Head of caudate nucleus (tissue), 42 donors: ENCODE data around the gene TTLL9.
A peak's percentile ranks its signal among the peaks of the same experiment; 100 is the strongest.
"Not testable (repeated sequence)": the region's sequence is repeated elsewhere in the genome, so short reads cannot be mapped to it uniquely, and the experiment has no call there.

Experiments
- DNase-seq, 42 donors: peaks; one replicate each; pipeline versions ENCODE4 v3.0.0 to v3.0.0-alpha.2; 2020 to 2021; ENCODE audit warnings: mixed read lengths in 7 of 42
- intact Hi-C: fragments of 100-400 bp; cut with DNase I; formaldehyde crosslinking; loops from one replicate; pipeline ENCODE4 v1.15.0; 2022

TTLL9 gene

DNA sequence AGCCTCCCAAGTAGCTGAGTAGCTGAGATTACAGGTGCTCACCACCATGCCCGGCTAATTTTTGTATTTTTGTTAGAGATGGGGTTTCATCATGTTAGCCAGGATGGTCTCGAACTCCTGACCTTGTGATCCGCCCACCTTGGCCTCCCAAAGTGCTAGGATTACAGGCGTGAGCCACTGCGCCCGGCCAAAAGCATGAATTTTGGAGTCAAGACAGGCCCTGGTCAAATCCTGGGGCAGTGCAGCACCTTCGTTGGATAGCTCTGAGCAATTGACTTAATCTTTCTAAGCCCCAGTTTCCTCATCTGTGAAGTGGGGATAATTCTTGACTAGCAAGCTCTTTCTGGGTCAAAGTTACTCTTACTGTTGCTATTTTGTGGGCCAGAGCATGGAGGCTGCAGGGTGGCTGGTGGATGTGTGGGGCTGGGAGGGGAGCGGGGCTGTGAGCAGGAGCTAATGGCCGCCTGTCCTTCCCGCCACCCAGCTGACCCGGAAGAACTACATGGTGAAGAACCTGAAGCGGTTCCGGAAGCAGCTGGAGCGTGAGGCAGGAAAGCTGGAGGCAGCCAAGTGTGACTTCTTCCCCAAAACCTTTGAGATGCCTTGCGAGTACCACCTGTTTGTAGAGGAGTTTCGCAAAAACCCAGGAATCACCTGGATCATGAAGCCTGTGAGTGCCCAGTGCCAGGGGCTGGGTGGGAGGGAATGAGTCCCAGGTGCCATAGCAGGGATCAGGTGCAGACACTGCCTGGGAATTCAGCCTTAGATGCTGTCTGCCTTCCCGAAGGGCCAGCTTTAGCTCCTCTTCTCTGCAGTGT lies 39.0 kb downstream of the TTLL9 start:
- intact Hi-C loops: no loop called here

DNA sequence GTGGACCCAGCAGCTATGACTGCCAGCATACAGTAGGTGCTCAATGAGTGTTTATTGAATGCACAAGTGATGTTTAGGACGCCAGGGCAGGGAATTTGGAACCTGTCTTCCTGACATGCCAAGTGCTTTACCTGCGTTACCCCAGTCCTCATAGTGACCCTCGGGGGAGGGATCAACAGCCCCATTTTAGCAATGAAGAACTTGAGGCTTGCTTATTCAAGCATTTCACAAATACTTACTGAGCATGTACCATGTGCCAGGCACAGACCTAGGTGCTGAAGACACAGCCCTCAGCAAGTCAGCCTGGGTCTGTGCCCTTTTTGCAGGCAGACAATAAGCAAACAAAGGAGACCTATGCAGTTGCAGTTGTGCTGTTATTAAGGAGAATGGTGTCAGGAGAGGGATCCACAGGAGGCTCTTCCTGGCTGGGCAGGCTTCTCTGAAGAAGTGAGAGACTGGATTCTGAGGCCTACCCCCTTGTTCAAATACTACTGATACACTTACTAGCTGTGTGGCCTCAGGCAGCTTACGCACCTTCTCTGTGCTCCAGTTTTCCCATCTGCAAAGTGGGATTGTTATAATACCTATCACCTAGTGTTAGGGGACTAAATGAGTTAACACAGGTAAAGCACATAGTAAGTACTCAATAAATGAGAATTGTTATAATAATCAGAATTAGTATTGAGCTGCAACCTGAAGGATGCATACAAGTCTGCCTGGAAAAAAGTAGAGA lies 39.8 kb downstream of the TTLL9 start:
- DNase-seq: no peak
- intact Hi-C loops: no loop called here

More for the DNA sequence above, 39.0 kb downstream of the TTLL9 start:
- no peak for DNase-seq

DNA sequence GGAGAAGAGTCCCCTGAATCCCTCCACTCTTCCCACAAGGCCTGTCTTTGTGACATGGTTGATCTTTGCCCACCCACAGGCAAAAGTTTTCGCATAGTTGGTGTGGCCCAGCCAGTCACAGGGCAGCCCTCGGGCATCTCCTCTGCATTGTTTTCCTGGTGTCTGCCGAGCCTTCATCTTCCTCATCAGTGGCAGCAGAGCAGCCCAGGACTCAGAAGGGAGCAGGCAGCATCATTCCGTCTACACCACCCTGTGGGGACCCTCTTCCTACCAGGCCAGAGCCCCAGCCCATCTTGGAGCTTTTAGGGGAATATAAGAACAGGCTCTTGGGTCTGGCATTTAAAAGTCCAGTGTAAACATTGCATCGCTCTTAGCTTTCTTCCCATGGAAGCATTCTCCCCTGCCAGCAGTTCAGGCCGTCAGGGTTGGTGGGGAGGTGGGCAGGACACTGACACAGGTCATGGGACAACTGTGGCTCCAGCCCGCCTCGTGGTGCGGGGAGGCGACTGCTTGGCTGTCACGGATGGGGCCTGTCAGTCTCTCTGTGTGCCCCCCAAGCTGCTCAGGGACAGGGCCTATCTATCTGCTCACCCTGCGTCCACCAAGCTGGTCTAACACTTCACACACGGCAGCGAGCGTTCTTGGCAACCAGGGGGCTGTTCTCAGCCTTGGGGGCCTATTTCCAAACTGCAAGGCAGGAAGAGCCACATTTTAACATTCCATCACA lies 43.2 kb downstream of the TTLL9 start:
- DNase-seq: no peak
- intact Hi-C loops: no loop called here

DNA sequence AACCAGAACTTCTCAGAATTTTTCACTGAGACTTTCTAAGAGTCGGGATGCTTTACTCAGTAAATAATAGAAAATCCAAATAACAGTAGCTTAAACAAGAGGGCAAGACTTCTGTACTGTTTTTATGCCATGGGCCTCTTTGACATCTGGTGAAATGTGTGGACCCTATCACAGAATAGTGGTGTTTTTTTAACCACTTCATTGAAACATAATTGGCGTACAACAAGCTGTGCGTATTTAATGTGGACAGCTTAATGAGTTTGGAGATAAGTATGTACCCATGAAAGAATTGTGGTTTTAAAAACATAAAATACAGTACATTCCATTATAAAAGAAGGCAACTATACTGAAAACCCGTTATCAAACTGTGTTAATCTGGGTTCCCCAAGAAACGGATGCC lies 43.7 kb downstream of the TTLL9 start:
- intact Hi-C loops: no loop called here
- DNase-seq: no peak

DNA sequence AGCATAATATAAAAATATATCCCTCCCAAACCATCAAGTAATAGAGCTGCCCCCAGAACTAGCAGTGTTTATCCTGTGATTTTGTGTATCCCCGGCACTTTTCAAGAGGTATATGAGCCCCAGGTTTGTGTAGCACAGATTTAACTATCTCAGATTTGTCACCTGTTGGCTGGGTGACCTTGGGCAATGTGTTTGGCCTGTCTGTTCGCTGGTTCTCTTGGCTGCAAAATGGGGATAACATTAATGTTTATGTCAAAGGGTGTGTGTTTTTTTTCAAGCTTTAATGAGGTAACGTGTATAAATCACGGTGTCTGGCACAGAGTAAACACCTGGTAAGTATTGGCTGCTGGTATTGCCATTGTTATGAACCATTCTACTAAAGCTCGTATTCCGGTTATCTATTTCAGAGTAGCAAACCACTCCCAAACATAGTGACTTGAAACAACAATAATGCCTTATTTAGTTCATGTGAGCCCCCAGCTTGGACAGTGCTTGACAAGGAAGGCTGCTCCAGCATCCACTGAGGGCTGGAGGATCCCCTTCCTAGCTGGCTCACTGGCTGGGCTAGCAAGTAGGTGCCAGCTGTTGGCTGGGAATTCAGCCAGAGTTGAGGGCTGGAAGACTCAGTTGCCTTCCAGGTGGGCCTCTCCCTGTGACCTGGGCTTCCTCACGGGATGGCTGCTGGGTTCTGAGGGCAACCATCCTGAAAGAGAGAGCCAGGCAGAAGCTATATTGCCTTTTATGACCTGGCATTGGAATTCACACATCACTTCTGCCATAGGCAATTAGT lies 45.3 kb downstream of the TTLL9 start:
- DNase-seq: no peak
- intact Hi-C loops: no loop called here

DNA sequence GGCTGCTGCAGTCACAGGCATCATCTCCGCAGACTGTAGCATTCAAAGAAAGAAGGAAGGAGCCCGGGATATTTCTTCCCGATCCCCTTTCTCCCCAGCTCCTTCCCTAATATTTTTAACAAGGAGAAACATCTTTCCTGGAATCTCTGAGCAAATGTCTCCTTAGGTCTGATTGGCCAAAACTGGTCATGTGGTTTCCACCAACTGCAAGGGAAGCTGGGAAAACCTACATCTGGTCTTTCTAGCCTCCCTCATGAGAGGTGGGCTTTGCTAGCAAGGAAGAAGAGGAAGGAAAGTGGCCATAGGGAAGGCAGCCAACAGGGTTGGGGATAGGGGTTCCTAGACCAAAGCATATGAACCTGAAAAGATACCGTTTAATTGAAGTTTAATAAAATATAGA lies 46.3 kb downstream of the TTLL9 start:
- no peak for DNase-seq
- intact Hi-C loops: no loop called here

DNA sequence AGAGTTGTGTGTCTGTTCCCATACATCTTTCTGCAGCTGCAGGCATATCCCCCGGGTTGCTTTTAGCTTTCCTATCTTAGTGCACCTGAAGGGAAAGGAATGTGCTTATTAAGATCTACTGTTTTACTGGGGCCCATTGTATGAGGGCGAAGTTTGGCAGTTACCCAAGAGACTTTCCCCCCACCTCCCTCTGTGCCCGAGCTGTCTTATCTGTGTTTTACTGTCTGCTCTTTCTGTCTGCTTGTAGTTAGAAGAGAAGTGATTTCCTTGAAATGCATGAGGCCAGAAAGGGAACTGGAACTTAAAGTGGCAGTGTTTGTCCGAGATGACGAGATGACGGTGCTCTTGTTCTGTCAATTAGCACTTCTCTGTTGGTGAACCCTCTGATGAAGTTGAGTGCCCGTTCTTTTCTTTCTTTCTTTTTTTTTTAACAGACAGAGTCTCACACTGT lies 47.6 kb downstream of the TTLL9 start:
- intact Hi-C loops, DNase-seq: not testable (repeated sequence)

DNA sequence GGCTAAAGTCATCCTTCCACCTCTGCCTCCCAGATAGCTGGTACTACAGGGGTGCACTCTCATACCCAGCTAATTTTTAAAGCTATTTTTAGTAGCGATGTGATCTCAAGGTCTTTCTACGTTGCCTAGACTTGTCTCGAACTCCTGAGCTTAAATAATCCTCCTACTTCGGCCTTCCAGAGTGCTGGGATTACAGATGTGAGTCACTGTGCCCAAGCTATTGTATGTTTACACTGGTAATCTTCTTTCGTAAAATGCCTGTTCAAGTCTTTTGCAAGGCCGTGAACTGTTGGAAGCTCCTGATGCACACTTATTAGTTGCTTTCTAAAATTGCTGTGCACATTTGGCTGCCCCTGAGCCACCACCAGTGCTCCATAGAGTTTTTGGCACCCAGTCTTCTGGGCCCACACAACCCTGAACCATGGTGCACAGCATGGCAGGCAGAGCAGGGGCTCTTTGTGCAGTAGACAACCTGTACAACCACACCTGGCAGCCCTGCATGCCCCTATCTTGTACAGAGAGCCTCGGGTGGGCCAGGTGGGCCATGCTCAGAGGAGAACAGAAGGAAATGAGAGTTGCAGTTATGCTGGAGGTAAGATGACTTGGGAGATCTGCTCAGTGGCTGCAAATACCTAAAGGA lies 48.2 kb downstream of the TTLL9 start:
- DNase-seq: no peak
- intact Hi-C loops: no loop called here

DNA sequence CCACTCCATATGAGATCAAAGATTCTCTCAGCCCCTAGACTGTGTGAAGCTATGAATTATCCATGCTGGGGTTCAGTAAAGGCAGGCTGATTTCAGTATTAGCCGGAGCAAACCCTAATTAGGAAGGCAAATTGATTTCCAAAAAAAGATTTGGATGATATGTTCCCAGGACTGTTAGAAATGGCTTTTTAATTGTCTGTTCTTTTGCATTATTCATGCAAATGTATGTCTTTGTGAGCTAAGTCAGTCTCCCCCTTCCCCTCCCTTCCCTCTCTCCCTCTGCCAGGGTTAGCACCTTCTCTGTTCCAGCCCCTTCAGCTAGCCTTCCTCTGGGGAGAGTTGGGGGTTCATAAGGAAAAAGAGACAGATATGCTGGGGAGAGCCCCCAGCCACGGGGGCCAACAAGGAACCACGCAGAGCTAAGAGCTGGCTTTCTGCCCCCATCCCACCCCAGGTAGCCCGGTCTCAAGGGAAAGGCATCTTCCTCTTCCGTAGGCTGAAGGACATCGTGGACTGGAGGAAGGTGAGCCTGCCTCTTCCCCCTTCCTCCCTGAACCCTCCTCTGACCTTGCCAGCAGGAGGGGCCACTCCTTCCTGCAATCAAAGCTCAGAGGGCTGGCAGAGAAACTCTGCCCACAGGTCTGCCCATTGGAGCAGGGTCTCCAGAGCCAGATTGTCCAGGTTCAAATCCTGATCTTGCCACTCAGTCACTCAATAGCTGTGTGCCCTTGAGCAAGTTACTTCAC lies 49.1 kb downstream of the TTLL9 start:
- intact Hi-C loops: no loop called here
- DNase-seq: no peak

DNA sequence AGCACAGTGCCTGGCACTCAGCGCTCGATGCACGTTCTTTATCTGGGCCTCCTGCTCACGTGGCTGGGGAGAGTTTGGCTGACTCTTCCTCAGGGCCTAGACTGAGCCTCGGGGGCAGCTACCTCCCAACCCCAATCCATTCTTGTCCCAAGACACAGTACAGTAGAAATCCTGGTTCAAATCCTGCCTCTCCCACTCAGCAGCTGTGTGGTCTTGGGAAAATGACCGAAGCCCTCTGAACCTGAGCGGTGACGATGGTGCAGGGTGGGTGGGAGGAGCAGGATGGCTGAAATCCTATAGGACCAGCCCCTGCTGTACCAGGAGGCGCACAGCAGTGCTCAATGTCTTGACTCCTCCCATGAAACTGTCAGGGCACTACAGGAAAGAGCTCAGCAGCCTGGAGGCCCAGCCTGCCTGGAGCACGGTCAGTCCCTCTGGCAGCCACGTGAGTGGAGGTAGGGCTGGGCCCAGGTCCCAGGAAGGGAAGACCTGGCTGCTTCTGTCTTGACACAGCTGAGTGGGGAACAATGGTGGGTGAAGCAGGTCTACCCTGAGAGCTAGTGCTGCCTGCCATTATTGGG lies 49.9 kb downstream of the TTLL9 start:
- DNase-seq: peak in 4 of 42 donors; percentile 6 to 34 (median 20)
- intact Hi-C loops: no loop called here

DNA sequence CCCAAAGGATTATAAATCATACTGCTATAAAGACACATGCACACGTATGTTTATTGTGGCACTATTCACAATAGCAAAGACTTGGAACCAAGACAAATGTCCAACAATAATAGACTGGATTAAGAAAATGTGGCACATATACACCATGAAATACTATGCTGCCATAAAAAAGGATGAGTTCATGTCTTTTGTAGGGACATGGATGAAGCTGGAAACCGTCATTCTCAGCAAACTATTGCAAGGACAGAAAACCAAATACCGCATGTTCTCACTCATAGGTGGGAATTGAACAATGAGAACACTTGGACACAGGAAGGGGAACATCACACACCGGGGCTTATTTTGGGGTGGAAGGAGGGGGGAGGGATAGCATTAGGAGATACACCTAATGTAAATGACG lies 51.0 kb downstream of the TTLL9 start:
- intact Hi-C loops, DNase-seq: not testable (repeated sequence)

DNA sequence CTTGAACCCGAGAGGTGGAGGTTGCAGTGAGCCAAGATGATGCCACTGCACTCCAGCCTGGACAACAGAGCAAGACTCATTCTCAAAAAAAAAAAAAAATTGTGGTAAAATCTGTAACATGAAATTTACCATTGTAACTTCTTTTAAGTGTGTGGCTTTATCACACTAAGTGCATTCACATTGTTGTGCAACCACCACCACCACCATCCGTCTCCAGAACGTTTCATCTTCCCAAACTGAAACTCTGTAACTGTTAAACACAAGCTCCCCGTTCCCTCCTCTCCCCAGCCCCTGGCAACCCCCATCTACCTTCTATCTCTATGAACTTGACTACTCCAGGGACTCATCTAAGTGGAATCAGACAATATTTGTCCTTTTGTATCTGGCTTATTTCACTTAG lies 51.7 kb downstream of the TTLL9 start:
- intact Hi-C loops: no loop called here
- DNase-seq: no peak

DNA sequence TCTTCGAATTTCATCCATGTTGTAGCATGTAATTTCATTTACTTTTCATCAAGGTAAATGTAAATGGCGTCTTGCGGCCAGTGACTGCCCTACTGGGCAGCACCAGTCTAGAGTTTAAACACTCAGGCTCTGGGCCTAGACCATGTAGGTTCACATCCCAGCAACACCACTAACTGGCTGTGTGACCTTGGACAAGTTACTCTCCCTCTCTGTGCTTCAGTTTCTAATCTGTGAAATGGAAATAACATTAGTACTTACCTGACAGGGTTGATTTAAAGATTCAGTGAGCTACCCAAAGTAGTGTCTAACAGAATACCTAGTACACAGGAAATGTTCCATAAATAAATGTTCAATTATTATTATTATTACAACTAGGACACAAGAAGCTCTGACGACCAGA lies 52.2 kb downstream of the TTLL9 start:
- DNase-seq: no peak
- intact Hi-C loops: no loop called here

DNA sequence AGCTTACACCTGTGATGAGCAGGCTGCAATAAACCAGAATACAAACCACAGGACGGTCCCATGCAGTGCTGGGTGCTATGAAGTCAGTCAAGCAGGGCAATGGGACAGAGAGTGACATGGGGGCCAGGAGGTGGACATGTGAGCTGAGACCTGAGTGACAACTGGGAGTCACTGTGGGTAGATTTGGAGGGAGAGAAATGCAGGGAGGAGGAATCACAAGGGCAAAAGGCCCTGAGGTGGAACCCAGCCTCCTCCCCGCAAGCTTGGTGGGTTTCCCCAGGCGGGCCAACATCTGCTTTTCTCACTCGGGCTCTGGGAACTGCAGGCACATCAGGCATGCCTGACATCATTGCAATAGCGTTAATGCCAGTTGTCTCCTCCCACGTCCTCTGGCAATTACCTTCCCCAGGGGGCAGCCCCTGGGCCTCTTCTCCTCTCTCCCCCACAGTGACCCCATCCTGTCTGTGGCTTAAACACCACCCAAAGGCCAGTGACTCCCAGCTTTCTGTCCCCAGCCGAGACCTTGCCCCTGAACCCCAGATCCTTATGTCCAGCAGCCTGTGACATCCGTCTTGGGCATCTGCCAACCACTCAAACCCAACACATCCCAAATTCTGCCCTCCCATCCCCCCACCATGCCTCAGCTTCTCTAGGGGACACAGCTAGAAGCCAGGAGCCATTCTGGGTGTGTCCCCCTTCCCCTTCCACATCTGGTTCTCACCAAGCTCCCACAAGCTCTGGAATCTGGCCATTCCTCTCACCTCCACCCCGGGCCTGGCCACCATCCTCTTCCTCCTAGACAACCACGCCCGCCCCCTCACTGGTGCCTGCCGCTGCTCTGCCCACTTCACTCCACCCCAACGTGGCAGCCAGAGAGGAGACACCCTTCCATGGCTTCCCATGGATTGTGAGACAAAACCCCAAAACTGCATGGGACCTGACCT lies 53.2 kb downstream of the TTLL9 start:
- intact Hi-C loops: no loop called here
- no peak for DNase-seq

DNA sequence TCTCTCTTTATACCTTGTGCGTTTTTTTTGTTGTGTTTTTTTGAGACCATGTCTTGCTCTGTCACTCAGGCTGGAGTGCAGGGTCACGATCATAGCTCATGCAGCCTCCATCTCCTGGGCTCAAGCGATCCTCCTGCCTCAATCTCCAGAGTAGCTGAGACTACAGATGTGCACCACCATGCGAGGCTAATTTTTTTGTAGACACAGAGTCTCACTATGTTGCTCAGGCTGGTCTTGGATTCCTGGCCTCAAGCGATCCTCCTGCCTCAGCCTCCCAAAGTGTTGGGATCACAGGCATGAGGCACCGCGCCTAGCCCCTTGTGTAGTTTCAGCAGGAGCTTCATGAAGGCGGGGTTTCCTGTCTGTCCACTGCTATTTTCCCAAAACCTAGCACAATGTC lies 54.1 kb downstream of the TTLL9 start:
- no peak for DNase-seq
- intact Hi-C loops: no loop called here

DNA sequence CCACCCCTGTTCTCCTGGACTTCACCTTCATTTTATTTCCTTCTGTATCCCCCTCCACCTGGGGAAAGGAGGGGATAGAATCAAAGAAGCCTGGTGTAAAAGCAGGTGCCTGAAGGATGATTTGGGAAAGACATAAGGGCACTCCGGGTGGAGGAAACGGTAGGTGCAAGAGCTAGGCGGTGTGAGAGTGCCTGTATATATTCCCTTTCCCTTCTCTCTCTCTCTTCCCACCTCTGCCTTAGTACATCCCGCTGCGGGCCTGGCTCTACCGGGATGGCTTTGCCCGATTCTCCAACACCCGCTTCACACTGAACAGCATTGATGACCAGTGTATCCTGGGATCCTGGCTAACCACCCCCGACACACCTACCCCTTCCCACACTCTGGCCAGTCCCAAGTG lies 55.2 kb downstream of the TTLL9 start:
- intact Hi-C loops: no loop called here
- no peak for DNase-seq

DNA sequence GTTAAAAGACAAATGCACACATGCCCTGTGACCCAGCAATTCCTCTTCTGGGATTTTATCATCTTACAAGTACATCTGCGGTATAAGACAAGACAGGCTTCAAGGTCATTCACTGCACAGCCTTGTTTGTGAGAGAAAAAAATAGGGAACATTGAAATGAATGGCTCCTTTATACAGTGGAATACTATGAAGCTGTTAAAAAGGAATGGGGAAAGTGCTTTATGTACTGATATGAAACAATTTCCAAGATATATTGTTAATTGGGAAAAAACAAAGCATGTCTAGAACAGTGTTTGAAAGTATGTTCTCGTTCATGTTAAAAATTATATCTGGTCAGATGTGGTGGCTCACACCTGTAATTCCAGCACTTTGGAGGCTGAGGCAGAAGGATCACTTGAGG lies 56.1 kb downstream of the TTLL9 start:
- intact Hi-C loops: no loop called here
- DNase-seq: no peak
